CD4-positive, CD25-positive, alpha-beta regulatory T cell (primary cell): ENCODE measurements around the gene RPL31. TPM values are rescaled to one million over a fixed set of nuclear protein-coding genes. Genes with fewer than 3 reads are reported as not detected.
A peak's percentile ranks its signal among the peaks of the same experiment; 100 is the strongest.

ENCODE experiments used
- ATAC-seq, 2 donors: fragments of 150-1000 bp; cut with Tn5 transposase; one replicate each; pipeline ENCODE4 v1.10.0; 2021; ENCODE audit warnings: low read depth in 2 of 2, moderate number of reproducible peaks in 2 of 2, moderate library complexity in 1 of 2
- DNase-seq, 3 donors: peaks; one replicate each; pipeline versions ENCODE4 v3.0.0 to v3.0.0-alpha.2; 2012 to 2022; ENCODE audit warnings: mixed read lengths in 1 of 3
- H3K27ac ChIP-seq: one replicate; pipeline ENCODE4 v1.7.0; 2013; ENCODE audit warnings: mild to moderate bottlenecking, low read length; ENCODE audit not compliant: insufficient read depth, poor library complexity, severe bottlenecking
- H3K27me3 ChIP-seq: one replicate; pipeline ENCODE4 v1.7.0; 2013; ENCODE audit warnings: low read length; ENCODE audit not compliant: control insufficient read depth, insufficient read depth
- H3K36me3 ChIP-seq: one replicate; pipeline ENCODE4 v1.7.0; 2013; ENCODE audit warnings: mild to moderate bottlenecking, low read length, moderate library complexity; ENCODE audit not compliant: control insufficient read depth, insufficient read depth
- H3K4me1 ChIP-seq: 2 replicates; pipeline ENCODE4 v1.7.0; 2013; ENCODE audit warnings: mild to moderate bottlenecking, low read length; ENCODE audit not compliant: insufficient read depth, control insufficient read depth, poor library complexity, severe bottlenecking
- H3K4me3 ChIP-seq: one replicate; pipeline ENCODE4 v1.7.0; 2013; ENCODE audit warnings: low read depth, mild to moderate bottlenecking, low read length, moderate library complexity
- H3K9me3 ChIP-seq, 2 experiments: 1 replicate in 1 of 2; 2 replicates in 1 of 2; pipeline ENCODE4 v1.7.0; 2013; ENCODE audit warnings: low read length in 2 of 2, mild to moderate bottlenecking in 1 of 2, moderate library complexity in 1 of 2; ENCODE audit not compliant: control insufficient read depth in 2 of 2
- H3K27ac Mint-ChIP-seq, 3 donors: one replicate each; pipeline ENCODE4 v1.8.0; 2020 to 2022; ENCODE audit warnings: mild to moderate bottlenecking in 3 of 3, mixed read lengths in 3 of 3, moderate library complexity in 2 of 3
- H3K27me3 Mint-ChIP-seq: one replicate; pipeline ENCODE4 v1.8.0; 2022; ENCODE audit warnings: mild to moderate bottlenecking, mixed read lengths
- H3K36me3 Mint-ChIP-seq: one replicate; pipeline ENCODE4 v1.8.0; 2020; ENCODE audit warnings: mixed read lengths
- H3K4me1 Mint-ChIP-seq, 4 donors: one replicate each; pipeline ENCODE4 v1.8.0; 2020 to 2022; ENCODE audit warnings: mixed read lengths in 4 of 4, mild to moderate bottlenecking in 1 of 4
- H3K4me3 Mint-ChIP-seq, 4 donors: one replicate each; pipeline ENCODE4 v1.8.0; 2020 to 2022; ENCODE audit warnings: mild to moderate bottlenecking in 4 of 4, mixed read lengths in 4 of 4, moderate library complexity in 3 of 4
- H3K9me3 Mint-ChIP-seq, 7 donors: one replicate each; pipeline ENCODE4 v1.8.0; 2020 to 2022; ENCODE audit warnings: mixed read lengths in 7 of 7, mild to moderate bottlenecking in 3 of 7, moderate library complexity in 2 of 7
- polyA plus RNA-seq, 4 donors: library from polyadenylated mRNA; unstranded; fragments of 300-500 nt; fragmentation: Illumina TruSeq; gene quantifications; one replicate each; pipeline ENCODE4 v1.2.3, GENCODE V29; 2021
- total RNA-seq: library from RNA; stranded (reverse); gene quantifications from one replicate; pipeline ENCODE4 v1.2.3, GENCODE V29; 2022

RPL31 gene
- total and polyA plus RNA-seq, 5 donors from 2014 or later, result 1,403 to 6,850 (median 4,481) TPM

- H3K4me3 Mint-ChIP-seq, result no peak overlapping the region
- peak overlapping the region in 1 of 3 donors; percentile 65 for H3K27ac Mint-ChIP-seq
- H3K4me1 Mint-ChIP-seq, result peaks cover 10 to 33% (median 20%) of the 10 kb centered on the region in 4 donors
- peaks cover 0 to 2% (median 0%) of the 10 kb centered on the region in 7 donors for H3K9me3 Mint-ChIP-seq
- ATAC-seq (no peak), DNase-seq (no peak)
- H3K27me3 ChIP-seq, result no peaks in the 10 kb centered on the region
- no peaks in the 10 kb centered on the region for H3K9me3 ChIP-seq
- H3K27me3 Mint-ChIP-seq, result no peaks in the 10 kb centered on the region
- H3K36me3 Mint-ChIP-seq, result peaks cover 29% of the 10 kb centered on the region
- H3K27ac ChIP-seq, result no peak overlapping the region
- peaks cover 47% of the 10 kb centered on the region for H3K36me3 ChIP-seq
- H3K4me1 ChIP-seq, result no peaks in the 10 kb centered on the region
- no peak overlapping the region for H3K4me3 ChIP-seq
These were observed 9.1 kb downstream of the RPL31 start for GRCh38 chr2:101011152-101011551.

GRCh38 chr2:101012054-101012705, 10.1 kb downstream of the RPL31 start:
- DNase-seq (no peak), ATAC-seq (no peak)
- peaks cover 10 to 33% (median 18%) of the 10 kb centered on the region in 4 donors for H3K4me1 Mint-ChIP-seq
- peak overlapping the region in 2 of 3 donors; percentile 20 to 41 for H3K27ac Mint-ChIP-seq
- no peak overlapping the region for H3K27ac ChIP-seq
- H3K4me3 ChIP-seq, result no peak overlapping the region
- H3K9me3 ChIP-seq, result no peaks in the 10 kb centered on the region
- H3K36me3 ChIP-seq, result peaks cover 37% of the 10 kb centered on the region
- no peaks in the 10 kb centered on the region for H3K4me1 ChIP-seq
- no peaks in the 10 kb centered on the region for H3K27me3 Mint-ChIP-seq
- H3K36me3 Mint-ChIP-seq, result peaks cover 23% of the 10 kb centered on the region
- no peaks in the 10 kb centered on the region for H3K27me3 ChIP-seq
- H3K9me3 Mint-ChIP-seq, result peaks cover 0 to 2% (median 0%) of the 10 kb centered on the region in 7 donors
- no peak overlapping the region for H3K4me3 Mint-ChIP-seq

GRCh38 chr2:101012706-101013181, 10.7 kb downstream of the RPL31 start:
- Mint-ChIP-seq H3K27me3 (no peaks in the 10 kb centered on the region), H3K4me1 (peaks cover 10 to 29% (median 17%) of the 10 kb centered on the region in 4 donors), H3K9me3 (peaks cover 0 to 2% (median 0%) of the 10 kb centered on the region in 7 donors), H3K36me3 (peaks cover 19% of the 10 kb centered on the region), H3K4me3 (no peak overlapping the region), H3K27ac (peak overlapping the region in 2 of 3 donors; percentile 20 to 41)
- peak; percentile 31 to 43 (median 40) for DNase-seq
- Histone ChIP-seq H3K9me3 (no peaks in the 10 kb centered on the region), H3K4me1 (no peaks in the 10 kb centered on the region), H3K36me3 (peaks cover 31% of the 10 kb centered on the region), H3K4me3 (no peak overlapping the region), H3K27me3 (no peaks in the 10 kb centered on the region), H3K27ac (no peak overlapping the region)
- no peak for ATAC-seq

GRCh38 chr2:101014264-101014857, 12.3 kb downstream of the RPL31 start:
- H3K27me3 ChIP-seq, result no peaks in the 10 kb centered on the region
- no peak for DNase-seq
- no peak for ATAC-seq
- H3K4me1 Mint-ChIP-seq, result peaks cover 7 to 17% (median 12%) of the 10 kb centered on the region in 4 donors
- no peak overlapping the region for H3K27ac Mint-ChIP-seq
- no peak overlapping the region for H3K4me3 Mint-ChIP-seq
- peaks cover 27% of the 10 kb centered on the region for H3K36me3 ChIP-seq
- H3K9me3 ChIP-seq, result no peaks in the 10 kb centered on the region
- no peaks in the 10 kb centered on the region for H3K27me3 Mint-ChIP-seq
- H3K4me1 ChIP-seq, result no peaks in the 10 kb centered on the region
- peaks cover 11% of the 10 kb centered on the region for H3K36me3 Mint-ChIP-seq
- peaks cover 0 to 2% (median 0%) of the 10 kb centered on the region in 7 donors for H3K9me3 Mint-ChIP-seq
- H3K27ac ChIP-seq, result no peak overlapping the region
- H3K4me3 ChIP-seq, result no peak overlapping the region

GRCh38 chr2:101017371-101017770, 15.3 kb downstream of the RPL31 start:
- no peak overlapping the region for H3K27ac ChIP-seq
- peaks cover 13% of the 10 kb centered on the region for H3K36me3 ChIP-seq
- no peaks in the 10 kb centered on the region for H3K27me3 Mint-ChIP-seq
- H3K27me3 ChIP-seq, result no peaks in the 10 kb centered on the region
- no peak overlapping the region for H3K4me3 ChIP-seq
- H3K4me1 ChIP-seq, result no peaks in the 10 kb centered on the region
- peaks cover 6 to 10% (median 8%) of the 10 kb centered on the region in 4 donors for H3K4me1 Mint-ChIP-seq
- H3K9me3 Mint-ChIP-seq, result no peaks in the 10 kb centered on the region
- peaks cover 11% of the 10 kb centered on the region for H3K36me3 Mint-ChIP-seq
- ATAC-seq (no peak), DNase-seq (no peak)
- H3K9me3 ChIP-seq, result no peaks in the 10 kb centered on the region
- H3K27ac Mint-ChIP-seq, result peak overlapping the region in 1 of 3 donors; percentile 7
- H3K4me3 Mint-ChIP-seq, result no peak overlapping the region

GRCh38 chr2:101018934-101019333, 16.8 kb downstream of the RPL31 start:
- H3K4me3 Mint-ChIP-seq, result no peak overlapping the region
- no peaks in the 10 kb centered on the region for H3K27me3 Mint-ChIP-seq
- peaks cover 3% of the 10 kb centered on the region for H3K36me3 Mint-ChIP-seq
- H3K4me1 ChIP-seq, result no peaks in the 10 kb centered on the region
- peaks cover 0 to 2% (median 0%) of the 10 kb centered on the region in 7 donors for H3K9me3 Mint-ChIP-seq
- ATAC-seq, result no peak
- peaks cover 0 to 4% (median under 1%) of the 10 kb centered on the region in 4 donors for H3K4me1 Mint-ChIP-seq
- DNase-seq, result no peak
- H3K9me3 ChIP-seq, result no peaks in the 10 kb centered on the region
- H3K27me3 ChIP-seq, result no peaks in the 10 kb centered on the region
- H3K27ac ChIP-seq, result no peak overlapping the region
- peaks cover 9% of the 10 kb centered on the region for H3K36me3 ChIP-seq
- H3K27ac Mint-ChIP-seq, result peak overlapping the region in 1 of 3 donors; percentile 35
- no peak overlapping the region for H3K4me3 ChIP-seq

- H3K4me3 ChIP-seq, result no peak overlapping the region
- H3K36me3 ChIP-seq, result peaks cover 4% of the 10 kb centered on the region
- peaks cover 3% of the 10 kb centered on the region for H3K36me3 Mint-ChIP-seq
- no peak overlapping the region for H3K27ac Mint-ChIP-seq
- ATAC-seq (no peak), DNase-seq (no peak)
- peaks cover 0 to 2% (median 0%) of the 10 kb centered on the region in 4 donors for H3K4me1 Mint-ChIP-seq
- peaks cover 0 to 2% (median 0%) of the 10 kb centered on the region in 7 donors for H3K9me3 Mint-ChIP-seq
- no peaks in the 10 kb centered on the region for H3K9me3 ChIP-seq
- H3K4me1 ChIP-seq, result no peaks in the 10 kb centered on the region
- no peaks in the 10 kb centered on the region for H3K27me3 Mint-ChIP-seq
- no peaks in the 10 kb centered on the region for H3K27me3 ChIP-seq
- H3K4me3 Mint-ChIP-seq, result no peak overlapping the region
- H3K27ac ChIP-seq, result no peak overlapping the region
These were observed 20.1 kb downstream of the RPL31 start for GRCh38 chr2:101022221-101022620.
